SK-N-SH treated with all-trans-retinoic acid at 6 μM for 48 hours (cell line): ENCODE measurements around the gene KPNA6.

Experiments
- ATAC-seq: fragments of 200-7000 bp; cut with Tn5 transposase; 3 replicates; pipeline ENCODE4 v1.9.1; 2020; ENCODE audit warnings: mild to moderate bottlenecking, moderate library complexity
- ARNTL ChIP-seq: fragments of 450-650 bp; formaldehyde crosslinking; IDR thresholded peaks from 2 replicates; pipeline ENCODE4 v1.5.0; 2020; ENCODE audit warnings: low read depth, mild to moderate bottlenecking, moderate library complexity, borderline replicate concordance
- CREB5 ChIP-seq: fragments of 250-450 bp; sonication (Bioruptor Pico); IDR thresholded peaks from 2 replicates; pipeline ENCODE4 v1.5.1; 2020; ENCODE audit warnings: low read depth, mild to moderate bottlenecking, moderate library complexity
- CSDC2 ChIP-seq: fragments of 250-450 bp; sonication (Bioruptor Pico); IDR thresholded peaks from 2 replicates; pipeline ENCODE4 v1.5.0; 2020; ENCODE audit warnings: mild to moderate bottlenecking, moderate library complexity
- CSRNP3 ChIP-seq: fragments of 250-450 bp; sonication (Bioruptor Pico); IDR thresholded peaks from 2 replicates; pipeline ENCODE4 v1.5.1; 2021; ENCODE audit warnings: mild to moderate bottlenecking, moderate library complexity
- ESRRG ChIP-seq: fragments of 250-450 bp; sonication (Bioruptor Pico); IDR thresholded peaks from 2 replicates; pipeline ENCODE4 v1.6.1; 2021; ENCODE audit warnings: mild to moderate bottlenecking
- GLIS3 ChIP-seq: fragments of 250-450 bp; sonication (Bioruptor Pico); IDR thresholded peaks from 2 replicates; pipeline ENCODE4 v1.5.0; 2020; ENCODE audit warnings: mild to moderate bottlenecking, moderate library complexity
- ISL1 ChIP-seq: fragments of 250-450 bp; sonication (Bioruptor Pico); IDR thresholded peaks from 2 replicates; pipeline ENCODE4 v2.1.2; 2022; ENCODE audit warnings: mild to moderate bottlenecking, moderate library complexity
- OSR1 ChIP-seq: fragments of 250-450 bp; sonication (Bioruptor Pico); IDR thresholded peaks from 2 replicates; pipeline ENCODE4 v1.8.0; 2022; ENCODE audit warnings: moderate library complexity, mild to moderate bottlenecking, inconsistent platforms
- PPARA ChIP-seq: fragments of 250-450 bp; sonication (Bioruptor Pico); IDR thresholded peaks from 2 replicates; pipeline ENCODE4 v1.5.0; 2020; ENCODE audit warnings: mild to moderate bottlenecking, borderline replicate concordance
- SNAI2 ChIP-seq: fragments of 250-450 bp; sonication (Bioruptor Pico); IDR thresholded peaks from 2 replicates; pipeline ENCODE4 v1.5.0; 2020; ENCODE audit warnings: mild to moderate bottlenecking, moderate library complexity
- TOX ChIP-seq: fragments of 250-450 bp; sonication (Bioruptor Pico); IDR thresholded peaks from 2 replicates; pipeline ENCODE4 v1.8.0; 2021; ENCODE audit warnings: mild to moderate bottlenecking, moderate library complexity, borderline replicate concordance
- TSHZ2 ChIP-seq: fragments of 250-450 bp; sonication (Bioruptor Pico); IDR thresholded peaks from 2 replicates; pipeline ENCODE4 v1.5.0; 2020; ENCODE audit warnings: mild to moderate bottlenecking, moderate library complexity
- ZC3H10 ChIP-seq: fragments of 250-450 bp; sonication (Bioruptor Pico); IDR thresholded peaks from 2 replicates; pipeline ENCODE4 v1.5.1; 2021; ENCODE audit warnings: mild to moderate bottlenecking, moderate library complexity
- ZFP3 ChIP-seq: fragments of 250-450 bp; sonication (Bioruptor Pico); IDR thresholded peaks from 2 replicates; pipeline ENCODE4 v1.5.0; 2020; ENCODE audit warnings: mild to moderate bottlenecking, moderate library complexity
- ZFP30 ChIP-seq: fragments of 450-650 bp; formaldehyde crosslinking; IDR thresholded peaks from 2 replicates; pipeline ENCODE4 v1.5.0; 2022; ENCODE audit warnings: mild to moderate bottlenecking, moderate library complexity
- ZNF565 ChIP-seq: fragments of 450-650 bp; formaldehyde crosslinking; conservative IDR thresholded peaks from 2 replicates; pipeline ENCODE4 v1.5.0; 2020; ENCODE audit warnings: low read depth, mild to moderate bottlenecking, moderate library complexity
- ZNF70 ChIP-seq: fragments of 450-650 bp; formaldehyde crosslinking; IDR thresholded peaks from 2 replicates; pipeline ENCODE4 v1.5.0; 2020; ENCODE audit warnings: mild to moderate bottlenecking, moderate library complexity
- ZNF8 ChIP-seq: fragments of 450-650 bp; formaldehyde crosslinking; IDR thresholded peaks from 2 replicates; pipeline ENCODE4 v1.5.0; 2020; ENCODE audit warnings: mild to moderate bottlenecking, moderate library complexity
- TF ChIP-seq, protein P1 (sequence below): fragments of 250-450 bp; sonication (Bioruptor Pico); IDR thresholded peaks from 2 replicates; pipeline ENCODE4 v1.8.0; 2021; ENCODE audit warnings: low read depth, mild to moderate bottlenecking, moderate library complexity, borderline replicate concordance
- TF ChIP-seq, protein P2 (sequence below): fragments of 250-450 bp; sonication (Bioruptor Pico); IDR thresholded peaks from 2 replicates; pipeline ENCODE4 v1.8.0; 2020; ENCODE audit warnings: mild to moderate bottlenecking, moderate library complexity, borderline replicate concordance

KPNA6 gene

GRCh38 chr1:32208891-32209328, 101.1 kb downstream of the KPNA6 start, which contains the start of gene DCDC2B:
TSS of gene DCDC2B (plus strand) at chr1:32209089. CDS start at chr1:32209094, 5 bp downstream.
- TF ChIP-seq ZNF8 (CRISPR knock-in tag) (0 out of 2 replicates have a peak, but pooled peaks have one; percentile 40), SNAI2 (CRISPR knock-in tag) (no peak)
- ATAC-seq = peak; percentile 4; the same call in 2 of the 3 replicates

DNA sequence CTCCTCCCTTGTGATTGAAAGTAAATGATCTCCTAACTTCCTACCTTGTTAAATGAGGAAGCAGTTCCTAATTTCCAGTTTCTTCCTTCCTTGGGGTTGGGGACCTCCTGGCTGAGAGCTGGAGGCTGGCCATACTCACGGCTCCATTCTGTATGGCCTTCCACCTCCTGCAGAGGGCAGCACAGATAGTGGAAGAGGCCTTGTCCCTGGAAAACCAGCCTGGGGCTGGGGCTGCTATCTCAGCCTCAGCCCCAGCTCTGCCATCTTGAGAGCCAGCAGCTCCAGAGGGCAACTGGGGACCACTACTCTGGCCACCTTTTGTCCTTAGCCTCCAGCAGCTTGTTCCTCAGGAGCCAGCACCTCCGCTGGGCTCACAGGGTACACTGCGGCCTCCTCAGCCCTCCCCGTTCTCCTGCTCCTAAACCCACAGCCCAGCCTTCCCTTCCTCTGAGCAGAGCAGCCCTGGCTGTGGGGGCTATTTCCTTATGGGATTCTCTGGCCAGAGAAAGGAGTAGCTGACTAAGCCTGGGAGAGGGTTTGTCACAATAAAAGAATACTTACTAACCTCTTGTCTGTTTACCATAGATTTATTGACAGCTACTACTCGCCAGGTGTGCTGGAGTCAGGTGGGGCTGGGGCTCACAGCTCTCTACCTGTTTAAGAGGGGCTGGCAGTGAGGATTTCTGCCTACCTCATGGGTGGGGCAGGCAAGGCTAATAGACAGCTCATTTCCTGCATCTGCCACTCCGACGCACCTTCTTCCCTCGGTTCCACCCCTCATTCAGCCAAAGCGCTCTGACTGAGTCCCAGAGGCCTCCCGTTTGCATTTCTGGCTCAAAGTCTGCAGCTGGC, 108.0 kb downstream of the KPNA6 start:
- ATAC-seq = peak; percentile 96
- TF ChIP-seq ZFP3 (CRISPR knock-in tag) = no peak
- TF ChIP-seq ISL1 (CRISPR knock-in tag) = no peak
- no peak for TF ChIP-seq ZNF8 (CRISPR knock-in tag)
- TF ChIP-seq, protein P1, sequence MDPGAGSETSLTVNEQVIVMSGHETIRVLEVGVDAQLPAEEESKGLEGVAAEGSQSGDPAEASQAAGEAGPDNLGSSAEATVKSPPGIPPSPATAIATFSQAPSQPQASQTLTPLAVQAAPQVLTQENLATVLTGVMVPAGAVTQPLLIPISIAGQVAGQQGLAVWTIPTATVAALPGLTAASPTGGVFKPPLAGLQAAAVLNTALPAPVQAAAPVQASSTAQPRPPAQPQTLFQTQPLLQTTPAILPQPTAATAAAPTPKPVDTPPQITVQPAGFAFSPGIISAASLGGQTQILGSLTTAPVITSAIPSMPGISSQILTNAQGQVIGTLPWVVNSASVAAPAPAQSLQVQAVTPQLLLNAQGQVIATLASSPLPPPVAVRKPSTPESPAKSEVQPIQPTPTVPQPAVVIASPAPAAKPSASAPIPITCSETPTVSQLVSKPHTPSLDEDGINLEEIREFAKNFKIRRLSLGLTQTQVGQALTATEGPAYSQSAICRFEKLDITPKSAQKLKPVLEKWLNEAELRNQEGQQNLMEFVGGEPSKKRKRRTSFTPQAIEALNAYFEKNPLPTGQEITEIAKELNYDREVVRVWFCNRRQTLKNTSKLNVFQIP (CRISPR knock-in tag) = no peak
- TF ChIP-seq GLIS3 = no peak
- no peak for TF ChIP-seq CSDC2 (CRISPR knock-in tag)
- no peak for TF ChIP-seq ESRRG (CRISPR knock-in tag)
- no peak for TF ChIP-seq PPARA (CRISPR knock-in tag)
- TF ChIP-seq TOX (CRISPR knock-in tag) = no peak
- no peak for TF ChIP-seq OSR1
- no peak for TF ChIP-seq ZC3H10 (CRISPR knock-in tag)
- no peak for TF ChIP-seq ZFP30
- TF ChIP-seq ZNF70 = no peak
- TF ChIP-seq TSHZ2 = no peak
- no peak for TF ChIP-seq ZNF565 (CRISPR knock-in tag)
- no peak for TF ChIP-seq CREB5

DNA sequence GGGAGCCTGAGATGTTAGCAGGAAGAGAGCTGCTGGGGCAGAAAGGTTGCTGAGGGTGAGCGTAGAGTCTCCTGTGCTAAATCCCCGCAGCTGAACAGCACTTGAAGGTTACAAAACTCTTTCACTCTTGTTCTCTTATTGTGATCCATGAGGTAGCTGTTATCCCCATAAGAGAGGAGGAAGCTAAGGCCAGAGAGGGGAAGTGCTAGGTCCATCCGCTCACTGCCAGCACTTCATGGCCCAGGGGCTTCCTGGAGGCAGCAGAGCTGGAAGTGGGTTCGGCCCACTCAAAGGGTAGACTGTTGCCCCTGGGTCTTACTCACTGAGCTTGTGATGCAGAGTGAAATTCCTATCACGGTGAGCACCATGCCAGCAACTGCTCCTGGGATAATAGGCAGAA, 108.7 kb downstream of the KPNA6 start:
- TF ChIP-seq, protein P1 (CRISPR knock-in tag) = no peak
- TF ChIP-seq CSRNP3 (CRISPR knock-in tag) = no peak
- TF ChIP-seq TOX (CRISPR knock-in tag) = no peak
- no peak for ATAC-seq

- ATAC-seq = no peak
- TF ChIP-seq, protein P1 (CRISPR knock-in tag) = no peak
- TF ChIP-seq ZFP30 = no peak
- TF ChIP-seq ESRRG (CRISPR knock-in tag) = no peak
- TF ChIP-seq SNAI2 (CRISPR knock-in tag) = no peak
- no peak for TF ChIP-seq ZNF8 (CRISPR knock-in tag)
- no peak for TF ChIP-seq ARNTL (CRISPR knock-in tag)
- no peak for TF ChIP-seq CREB5
- no peak for TF ChIP-seq ZNF565 (CRISPR knock-in tag)
- TF ChIP-seq, protein P2, sequence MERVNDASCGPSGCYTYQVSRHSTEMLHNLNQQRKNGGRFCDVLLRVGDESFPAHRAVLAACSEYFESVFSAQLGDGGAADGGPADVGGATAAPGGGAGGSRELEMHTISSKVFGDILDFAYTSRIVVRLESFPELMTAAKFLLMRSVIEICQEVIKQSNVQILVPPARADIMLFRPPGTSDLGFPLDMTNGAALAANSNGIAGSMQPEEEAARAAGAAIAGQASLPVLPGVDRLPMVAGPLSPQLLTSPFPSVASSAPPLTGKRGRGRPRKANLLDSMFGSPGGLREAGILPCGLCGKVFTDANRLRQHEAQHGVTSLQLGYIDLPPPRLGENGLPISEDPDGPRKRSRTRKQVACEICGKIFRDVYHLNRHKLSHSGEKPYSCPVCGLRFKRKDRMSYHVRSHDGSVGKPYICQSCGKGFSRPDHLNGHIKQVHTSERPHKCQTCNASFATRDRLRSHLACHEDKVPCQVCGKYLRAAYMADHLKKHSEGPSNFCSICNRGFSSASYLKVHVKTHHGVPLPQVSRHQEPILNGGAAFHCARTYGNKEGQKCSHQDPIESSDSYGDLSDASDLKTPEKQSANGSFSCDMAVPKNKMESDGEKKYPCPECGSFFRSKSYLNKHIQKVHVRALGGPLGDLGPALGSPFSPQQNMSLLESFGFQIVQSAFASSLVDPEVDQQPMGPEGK (CRISPR knock-in tag) = no peak
- TF ChIP-seq ISL1 (CRISPR knock-in tag) = no peak
- TF ChIP-seq OSR1 = no peak
Observed at GRCh38 chr1:32219022-32219421, 111.2 kb downstream of the KPNA6 start.
